HL-60 (cell line): ENCODE measurements around the gene FNDC1.

Experiments used
- DNase-seq, 2 experiments: peaks; one replicate each; pipeline ENCODE4 v3.0.0-alpha.2; 2010 to 2020; ENCODE audit warnings: low read depth in 1 of 2, low spot score in 1 of 2
- H3K27ac ChIP-seq: fragments of 250-450 bp; sonication (Bioruptor Pico); replicated peaks from 2 replicates; pipeline ENCODE4 v1.5.1; 2020; ENCODE audit warnings: mild to moderate bottlenecking, moderate library complexity
- H3K27me3 ChIP-seq: fragments of 250-450 bp; sonication (Bioruptor Pico); 2 replicates; pipeline ENCODE4 v1.5.1; 2021; ENCODE audit warnings: mild to moderate bottlenecking, moderate library complexity; ENCODE audit not compliant: insufficient read depth, poor library complexity, severe bottlenecking
- H3K4me3 ChIP-seq: replicated peaks from 2 replicates; pipeline ENCODE4 v1.5.1; 2011; ENCODE audit warnings: mild to moderate bottlenecking, control low read depth, low read length; ENCODE audit not compliant: insufficient read depth
- GABPA ChIP-seq: IDR thresholded peaks from 2 replicates; pipeline ENCODE4 v1.6.1; 2012; ENCODE audit warnings: low read depth
- POLR2AphosphoS5 ChIP-seq: IDR thresholded peaks from 2 replicates; pipeline ENCODE4 v1.6.1; 2012; ENCODE audit warnings: low read depth
- SPI1 ChIP-seq: IDR thresholded peaks from 2 replicates; pipeline ENCODE4 v1.6.1; 2012; ENCODE audit warnings: low read depth, mild to moderate bottlenecking, borderline replicate concordance
- TF ChIP-seq, protein P1 (sequence below): IDR thresholded peaks from one replicate; pipeline ENCODE4 v1.5.1; 2011; ENCODE audit warnings: low read length, control low read depth, inconsistent platforms; ENCODE audit not compliant: insufficient read depth
- TF ChIP-seq, protein P2 (sequence below): IDR thresholded peaks from 2 replicates; pipeline ENCODE4 v1.6.1; 2012; ENCODE audit warnings: low read depth; ENCODE audit not compliant: insufficient replicate concordance

Gene FNDC1

DNA sequence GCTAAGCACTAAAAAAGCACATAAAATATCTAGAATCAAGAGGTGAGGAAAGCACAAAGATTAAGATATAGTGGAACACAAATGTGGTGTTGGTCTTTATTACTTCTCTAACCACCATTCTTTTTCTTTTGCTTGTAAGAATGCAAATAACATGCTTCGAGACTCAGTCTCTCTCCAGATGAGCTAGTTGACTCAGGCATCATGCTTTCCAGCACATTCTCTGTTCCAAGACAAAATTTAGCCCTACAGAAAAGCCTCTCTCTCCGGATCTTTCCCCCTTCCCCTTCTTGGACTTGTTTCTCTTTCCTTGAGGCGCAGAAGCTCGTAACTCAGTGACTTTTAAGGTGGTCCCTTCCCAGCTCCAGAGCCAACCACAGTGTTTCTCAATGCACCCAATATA is 91.0 kb downstream of the FNDC1 start:
- DNase-seq = no peak
- Histone ChIP-seq H3K27me3 (peaks cover 2% of the 10 kb centered on the region), H3K27ac (no peak overlapping the region), H3K4me3 (no peak overlapping the region)
- TF ChIP-seq POLR2AphosphoS5 = no peak
- TF ChIP-seq, protein P1, sequence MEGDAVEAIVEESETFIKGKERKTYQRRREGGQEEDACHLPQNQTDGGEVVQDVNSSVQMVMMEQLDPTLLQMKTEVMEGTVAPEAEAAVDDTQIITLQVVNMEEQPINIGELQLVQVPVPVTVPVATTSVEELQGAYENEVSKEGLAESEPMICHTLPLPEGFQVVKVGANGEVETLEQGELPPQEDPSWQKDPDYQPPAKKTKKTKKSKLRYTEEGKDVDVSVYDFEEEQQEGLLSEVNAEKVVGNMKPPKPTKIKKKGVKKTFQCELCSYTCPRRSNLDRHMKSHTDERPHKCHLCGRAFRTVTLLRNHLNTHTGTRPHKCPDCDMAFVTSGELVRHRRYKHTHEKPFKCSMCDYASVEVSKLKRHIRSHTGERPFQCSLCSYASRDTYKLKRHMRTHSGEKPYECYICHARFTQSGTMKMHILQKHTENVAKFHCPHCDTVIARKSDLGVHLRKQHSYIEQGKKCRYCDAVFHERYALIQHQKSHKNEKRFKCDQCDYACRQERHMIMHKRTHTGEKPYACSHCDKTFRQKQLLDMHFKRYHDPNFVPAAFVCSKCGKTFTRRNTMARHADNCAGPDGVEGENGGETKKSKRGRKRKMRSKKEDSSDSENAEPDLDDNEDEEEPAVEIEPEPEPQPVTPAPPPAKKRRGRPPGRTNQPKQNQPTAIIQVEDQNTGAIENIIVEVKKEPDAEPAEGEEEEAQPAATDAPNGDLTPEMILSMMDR = no peak
- TF ChIP-seq, protein P2, sequence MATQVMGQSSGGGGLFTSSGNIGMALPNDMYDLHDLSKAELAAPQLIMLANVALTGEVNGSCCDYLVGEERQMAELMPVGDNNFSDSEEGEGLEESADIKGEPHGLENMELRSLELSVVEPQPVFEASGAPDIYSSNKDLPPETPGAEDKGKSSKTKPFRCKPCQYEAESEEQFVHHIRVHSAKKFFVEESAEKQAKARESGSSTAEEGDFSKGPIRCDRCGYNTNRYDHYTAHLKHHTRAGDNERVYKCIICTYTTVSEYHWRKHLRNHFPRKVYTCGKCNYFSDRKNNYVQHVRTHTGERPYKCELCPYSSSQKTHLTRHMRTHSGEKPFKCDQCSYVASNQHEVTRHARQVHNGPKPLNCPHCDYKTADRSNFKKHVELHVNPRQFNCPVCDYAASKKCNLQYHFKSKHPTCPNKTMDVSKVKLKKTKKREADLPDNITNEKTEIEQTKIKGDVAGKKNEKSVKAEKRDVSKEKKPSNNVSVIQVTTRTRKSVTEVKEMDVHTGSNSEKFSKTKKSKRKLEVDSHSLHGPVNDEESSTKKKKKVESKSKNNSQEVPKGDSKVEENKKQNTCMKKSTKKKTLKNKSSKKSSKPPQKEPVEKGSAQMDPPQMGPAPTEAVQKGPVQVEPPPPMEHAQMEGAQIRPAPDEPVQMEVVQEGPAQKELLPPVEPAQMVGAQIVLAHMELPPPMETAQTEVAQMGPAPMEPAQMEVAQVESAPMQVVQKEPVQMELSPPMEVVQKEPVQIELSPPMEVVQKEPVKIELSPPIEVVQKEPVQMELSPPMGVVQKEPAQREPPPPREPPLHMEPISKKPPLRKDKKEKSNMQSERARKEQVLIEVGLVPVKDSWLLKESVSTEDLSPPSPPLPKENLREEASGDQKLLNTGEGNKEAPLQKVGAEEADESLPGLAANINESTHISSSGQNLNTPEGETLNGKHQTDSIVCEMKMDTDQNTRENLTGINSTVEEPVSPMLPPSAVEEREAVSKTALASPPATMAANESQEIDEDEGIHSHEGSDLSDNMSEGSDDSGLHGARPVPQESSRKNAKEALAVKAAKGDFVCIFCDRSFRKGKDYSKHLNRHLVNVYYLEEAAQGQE = no peak
- TF ChIP-seq GABPA = no peak
- TF ChIP-seq SPI1 = no peak

DNA sequence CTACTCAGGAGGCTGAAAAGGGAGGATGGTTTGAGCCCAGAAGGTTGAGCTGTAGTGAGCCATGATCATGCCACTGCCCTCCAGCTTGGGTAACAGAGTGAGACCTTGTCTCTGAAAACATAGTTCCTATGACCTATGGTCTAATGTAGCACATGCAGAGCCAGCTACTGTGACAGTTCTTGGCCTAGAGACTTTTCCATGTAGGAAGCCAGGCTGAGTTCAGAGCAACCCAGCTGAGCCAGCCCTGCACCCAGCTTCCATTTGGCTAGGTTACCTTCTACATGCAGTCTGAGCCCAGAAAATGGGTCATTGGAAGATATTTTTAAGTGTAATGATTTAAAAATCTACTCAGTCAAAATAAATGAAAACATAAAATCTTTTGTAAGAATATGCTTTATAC is 92.8 kb downstream of the FNDC1 start:
- H3K27me3 ChIP-seq = peaks cover 2% of the 10 kb centered on the region
- TF ChIP-seq, protein P2 = no peak
- TF ChIP-seq GABPA = no peak
- TF ChIP-seq, protein P1 = no peak
- no peak for TF ChIP-seq SPI1
- no peak for TF ChIP-seq POLR2AphosphoS5
- no peak overlapping the region for H3K4me3 ChIP-seq
- DNase-seq = no peak
- no peak overlapping the region for H3K27ac ChIP-seq

DNA sequence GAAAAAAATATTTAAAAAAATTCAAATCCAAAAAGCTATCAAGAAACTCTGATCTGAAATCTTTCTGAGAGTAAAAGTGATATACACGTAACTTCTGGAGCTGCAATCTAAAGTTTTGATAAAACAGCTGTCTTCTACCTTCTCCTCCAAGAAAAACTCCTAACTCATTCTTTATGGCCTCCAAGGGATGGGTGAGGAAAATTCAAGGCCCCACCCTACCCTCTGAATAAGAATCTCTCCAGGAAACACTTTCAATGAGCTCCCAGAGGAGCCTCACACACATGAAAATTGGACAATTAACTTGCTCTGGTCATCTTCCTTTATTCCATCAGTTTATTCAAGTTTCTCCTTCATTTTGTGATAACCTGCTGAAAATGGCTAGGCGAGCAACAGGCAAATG is 93.4 kb downstream of the FNDC1 start:
- Histone ChIP-seq H3K27me3 (peaks cover 2% of the 10 kb centered on the region), H3K27ac (no peak overlapping the region), H3K4me3 (no peak overlapping the region)
- DNase-seq = no peak
- TF ChIP-seq SPI1 (no peak), GABPA (no peak), POLR2AphosphoS5 (no peak)
- TF ChIP-seq, protein P2 = no peak
- TF ChIP-seq, protein P1 = no peak
